T-cell (primary cell): ENCODE measurements around the gene LBR. TPM values are rescaled to one million over a fixed set of nuclear protein-coding genes. Genes with fewer than 3 reads are reported as not detected.
"Not testable (repeated sequence)": the region's sequence is repeated elsewhere in the genome, so short reads cannot be mapped to it uniquely, and the experiment has no call there.

Experiments used
- ATAC-seq, 4 experiments: fragments of 200-7000 bp in 3 of 4; fragments of 150-1000 bp in 1 of 4; cut with Tn5 transposase; replicated peaks in 1 of 4; 1 replicate in 3 of 4; 2 replicates in 1 of 4; pipeline ENCODE4 v1.10.0; 2021; ENCODE audit warnings: moderate library complexity in 3 of 4, mild to moderate bottlenecking in 2 of 4, moderate number of reproducible peaks in 1 of 4
- CTCF ChIA-PET, 2 donors: fragments of 300-600 bp; sonication (Branson Sonifier 250); formaldehyde crosslinking; loops; one replicate each; lab custom pipeline; 2022; ENCODE audit warnings: antibody characterized with exemption in 2 of 2; lab: Charles Lee
- POLR2A ChIA-PET, 2 donors: fragments of 300-600 bp; sonication (Branson Sonifier 250); formaldehyde crosslinking; loops; one replicate each; lab custom pipeline; 2022; ENCODE audit warnings: antibody characterized with exemption in 2 of 2; lab: Charles Lee
- DNase-seq, 35 experiments: peaks; one replicate each; pipeline versions ENCODE4 v3.0.0 to v3.0.0-alpha.2; 2013 to 2023
- H3K27ac ChIP-seq: one replicate; pipeline ENCODE4 v1.5.1; 2013; ENCODE audit warnings: low read length
- H3K27me3 ChIP-seq, 2 experiments: replicated peaks in 1 of 2; 1 replicate in 1 of 2; 2 replicates in 1 of 2; pipeline versions ENCODE4 v1.6.1 to v1.7.0; 2013; ENCODE audit warnings: low read length in 1 of 2, mixed read lengths in 1 of 2; ENCODE audit not compliant: control insufficient read depth in 2 of 2, insufficient read depth in 2 of 2; ENCODE audit errors: extremely low read depth in 1 of 2
- H3K36me3 ChIP-seq, 2 donors: 1 replicate in 1 of 2; 2 replicates in 1 of 2; pipeline versions ENCODE4 v1.6.1 to v1.7.0; 2013; ENCODE audit warnings: low read length in 1 of 2; ENCODE audit not compliant: control insufficient read depth in 2 of 2, insufficient read depth in 1 of 2; ENCODE audit errors: extremely low read depth in 1 of 2
- H3K4me1 ChIP-seq, 2 experiments: 1 replicate in 1 of 2; 2 replicates in 1 of 2; pipeline versions ENCODE4 v1.6.1 to v1.7.0; 2013; ENCODE audit warnings: low read length in 2 of 2, mixed read lengths in 1 of 2; ENCODE audit not compliant: insufficient read depth in 2 of 2, control insufficient read depth in 1 of 2; ENCODE audit errors: extremely low read depth in 1 of 2
- H3K4me3 ChIP-seq, 2 donors: 1 replicate in 1 of 2; 2 replicates in 1 of 2; pipeline versions ENCODE4 v1.5.1 to v1.7.0; 2013; ENCODE audit warnings: mild to moderate bottlenecking in 2 of 2, low read length in 1 of 2, moderate library complexity in 1 of 2; ENCODE audit not compliant: control insufficient read depth in 1 of 2; ENCODE audit errors: extremely low read depth in 1 of 2
- H3K9me3 ChIP-seq: 2 replicates; pipeline ENCODE4 v1.7.0; 2013
- H3K27ac Mint-ChIP-seq, 2 donors: one replicate each; pipeline ENCODE4 v1.8.0; 2020 to 2021; ENCODE audit warnings: mild to moderate bottlenecking in 2 of 2, mixed read lengths in 2 of 2
- H3K27me3 Mint-ChIP-seq, 2 donors: one replicate each; pipeline ENCODE4 v1.8.0; 2021 to 2022; ENCODE audit warnings: mixed read lengths in 2 of 2
- H3K36me3 Mint-ChIP-seq: one replicate; pipeline ENCODE4 v1.8.0; 2021; ENCODE audit warnings: mixed read lengths
- H3K4me1 Mint-ChIP-seq, 3 donors: one replicate each; pipeline ENCODE4 v1.8.0; 2020 to 2022; ENCODE audit warnings: mixed read lengths in 3 of 3, mild to moderate bottlenecking in 1 of 3
- H3K4me3 Mint-ChIP-seq, 3 donors: one replicate each; pipeline ENCODE4 v1.8.0; 2020 to 2022; ENCODE audit warnings: mild to moderate bottlenecking in 3 of 3, mixed read lengths in 3 of 3, moderate library complexity in 3 of 3
- H3K9me3 Mint-ChIP-seq, 3 donors: one replicate each; pipeline ENCODE4 v1.8.0; 2020 to 2022; ENCODE audit warnings: mixed read lengths in 3 of 3
- WGBS: methylation state at CpG from one replicate; pipeline ENCODE4 v1.1.5; 2013; ENCODE audit warnings: missing lambda C conversion rate; ENCODE audit not compliant: insufficient coverage; 5-methylcytosine and 5-hydroxymethylcytosine counted together
- total RNA-seq, 35 experiments: library from RNA in 6 of 35; stranded (reverse) in 6 of 35; fragments of 120-200 nt in 1 of 35; gene quantifications; one replicate each; pipeline versions ENCODE4 v1.2.1 to v1.2.4 and lab custom pipeline; 2013 to 2026

LBR gene
- total RNA-seq, 5 donors from 2014 or later (not counting 1 experiment from before 2014, with no cell fraction given): 105 to 142 (median 118) TPM

GRCh38 chr1:225474439-225474985 is 46.7 kb upstream of the LBR start:
- Histone ChIP-seq H3K4me1 (peaks cover 14 to 51% of the 10 kb centered on the region in 2 experiments), H3K9me3 (no peaks in the 10 kb centered on the region), H3K4me3 (no peak overlapping the region), H3K36me3 (no peaks in the 10 kb centered on the region), H3K27me3 (no peaks in the 10 kb centered on the region), H3K27ac (no peak overlapping the region)
- ATAC-seq (no peak), DNase-seq (no peak)
- POLR2A ChIA-PET: no interaction called here
- Mint-ChIP-seq H3K9me3 (no peaks in the 10 kb centered on the region), H3K4me3 (peak overlapping the region in 2 of 3 donors; percentile 9 to 80), H3K27me3 (no peaks in the 10 kb centered on the region), H3K27ac (peak overlapping the region; percentile 48 to 62), H3K4me1 (peaks cover 39 to 52% (median 43%) of the 10 kb centered on the region in 3 donors), H3K36me3 (no peaks in the 10 kb centered on the region)
- CTCF ChIA-PET: interaction anchor here (0.5 to 1.6 kb wide), 10 partner anchors 11 to 696 kb away, joined by 3 to 7 read pairs (median 4); partner anchors contain the start of gene SRP9 (in 1 of the 2)
- WGBS: 46% methylated on average over 7 of the region's 13 CpGs

DNA sequence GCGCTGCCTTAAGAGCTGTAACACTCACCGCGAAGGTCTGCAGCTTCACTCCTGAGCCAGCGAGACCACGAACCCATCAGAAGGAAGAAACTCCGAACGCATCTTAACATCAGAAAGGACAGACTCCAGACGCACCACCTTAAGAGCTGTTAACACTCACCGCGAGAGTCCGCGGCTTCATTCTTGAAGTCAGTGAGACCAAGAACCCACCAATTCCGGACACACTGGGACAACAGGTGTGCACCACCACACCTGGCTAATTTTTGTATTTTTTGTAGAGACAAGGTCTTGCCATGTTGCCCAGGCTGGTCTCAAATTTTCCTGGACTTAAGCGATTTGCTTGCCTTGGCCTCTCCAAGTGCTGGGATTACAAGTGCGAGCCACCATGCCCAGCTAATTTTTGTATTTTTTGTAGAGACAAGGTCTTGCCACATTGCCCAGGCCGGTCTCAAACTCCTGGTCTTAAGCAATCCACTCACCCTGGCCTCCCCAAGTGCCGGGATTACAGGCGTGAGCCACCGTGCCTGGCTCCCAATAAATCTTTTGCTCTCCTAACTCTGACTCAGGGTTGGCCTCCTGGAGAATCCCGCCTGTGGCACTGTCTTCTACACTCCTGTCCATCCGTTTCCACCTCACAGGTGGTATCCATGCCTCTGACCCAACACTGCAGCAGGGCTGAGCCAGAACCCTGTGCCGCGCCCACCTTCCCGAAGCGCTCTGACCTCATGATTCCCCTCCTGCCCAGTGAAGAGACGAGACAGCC is 46.0 kb upstream of the LBR start:
- H3K27ac Mint-ChIP-seq: peak overlapping the region; percentile 62 to 68
- ATAC-seq, H3K9me3 Mint-ChIP-seq, H3K27me3 ChIP-seq, H3K27ac ChIP-seq, H3K36me3 ChIP-seq, H3K9me3 ChIP-seq, H3K36me3 Mint-ChIP-seq, H3K27me3 Mint-ChIP-seq, H3K4me3 ChIP-seq: not testable (repeated sequence)
- peak overlapping the region in 2 of 3 donors; percentile 45 to 80 for H3K4me3 Mint-ChIP-seq
- ChIA-PET CTCF (interaction anchor here (0.5 to 1.6 kb wide), 12 partner anchors 8 to 520 kb away, joined by 3 to 13 read pairs (median 4); partner anchors contain the start of gene SRP9 (in 1 of the 2)), POLR2A (interaction anchor here in 1 of 2 donors (0.6 kb wide), 2 partner anchors 220 to 445 kb away, joined by 6 to 10 read pairs; no protein-coding TSS in a partner anchor)
- peaks cover 14 to 57% of the 10 kb centered on the region in 2 experiments for H3K4me1 ChIP-seq
- whole genome bisulfite sequencing: 77% methylated on average over 23 of the region's 26 CpGs
- peak in 1 of 35 experiments; percentile 18 for DNase-seq
- peaks cover 42 to 55% (median 47%) of the 10 kb centered on the region in 3 donors for H3K4me1 Mint-ChIP-seq

- H3K36me3 Mint-ChIP-seq, H3K4me3 ChIP-seq, H3K9me3 ChIP-seq, H3K9me3 Mint-ChIP-seq, H3K27me3 ChIP-seq, H3K27ac ChIP-seq, H3K36me3 ChIP-seq, ATAC-seq, H3K27me3 Mint-ChIP-seq: not testable (repeated sequence)
- CTCF ChIA-PET: interaction anchor here (0.5 to 1.5 kb wide), 8 partner anchors 9 to 515 kb away, joined by 3 to 13 read pairs (median 4); no protein-coding TSS in a partner anchor
- Mint-ChIP-seq H3K4me3 (peak overlapping the region in 2 of 3 donors; percentile 45 to 80), H3K4me1 (peaks cover 47 to 60% (median 51%) of the 10 kb centered on the region in 3 donors), H3K27ac (peak overlapping the region; percentile 32 to 68)
- H3K4me1 ChIP-seq: peaks cover 20 to 62% of the 10 kb centered on the region in 2 experiments
- DNase-seq: peak in 11 of 35 experiments; percentile 18 to 51 (median 36)
- 33% methylated on average over 2 of the region's 8 CpGs for WGBS
- POLR2A ChIA-PET: interaction anchor here in 1 of 2 donors (0.6 kb wide), 1 partner anchor 221 kb away, joined by 10 read pairs; no protein-coding TSS in a partner anchor
Observed at GRCh38 chr1:225473266-225473665, 45.4 kb upstream of the LBR start.

- no peaks in the 10 kb centered on the region for H3K27me3 Mint-ChIP-seq
- POLR2A ChIA-PET: no interaction called here
- Histone ChIP-seq H3K27ac (no peak overlapping the region), H3K27me3 (no peaks in the 10 kb centered on the region), H3K4me1 (peaks cover 18 to 64% of the 10 kb centered on the region in 2 experiments), H3K9me3 (no peaks in the 10 kb centered on the region), H3K4me3 (no peak overlapping the region), H3K36me3 (no peaks in the 10 kb centered on the region)
- 85% methylated on average over 28 of the region's 29 CpGs for WGBS
- H3K27ac Mint-ChIP-seq: peak overlapping the region in 1 of 2 donors; percentile 35
- CTCF ChIA-PET: no interaction called here
- DNase-seq: peak in 1 of 35 experiments; percentile 24
- H3K36me3 Mint-ChIP-seq: no peaks in the 10 kb centered on the region
- ATAC-seq: no peak
- no peaks in the 10 kb centered on the region for H3K9me3 Mint-ChIP-seq
- H3K4me3 Mint-ChIP-seq: no peak overlapping the region
- peaks cover 40 to 55% (median 50%) of the 10 kb centered on the region in 3 donors for H3K4me1 Mint-ChIP-seq
Observed at GRCh38 chr1:225471453-225472301, 43.8 kb upstream of the LBR start.

DNA sequence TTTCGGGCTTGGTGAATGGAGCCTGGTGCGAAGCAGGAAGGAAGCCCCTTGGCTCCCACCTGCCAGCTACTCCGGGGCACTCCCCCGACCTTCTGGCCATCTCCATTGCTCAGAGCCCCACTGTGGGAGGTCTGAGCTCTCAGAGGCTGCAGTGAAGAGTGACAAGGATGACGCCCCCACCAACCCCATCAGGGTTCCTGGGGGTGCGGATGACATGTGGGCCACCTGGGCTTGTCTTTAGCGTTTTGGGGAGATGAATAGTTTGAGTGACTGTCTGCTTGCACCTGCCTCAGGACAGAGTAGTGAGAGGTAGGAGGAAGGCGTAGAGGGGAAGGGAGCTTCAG is 43.2 kb upstream of the LBR start:
- no peak overlapping the region for H3K27ac ChIP-seq
- peak overlapping the region in 1 of 2 donors; percentile 35 for H3K27ac Mint-ChIP-seq
- no peak overlapping the region for H3K4me3 Mint-ChIP-seq
- H3K9me3 Mint-ChIP-seq: no peaks in the 10 kb centered on the region
- no peaks in the 10 kb centered on the region for H3K27me3 Mint-ChIP-seq
- H3K4me1 ChIP-seq: peaks cover 14 to 62% of the 10 kb centered on the region in 2 experiments
- H3K27me3 ChIP-seq: no peaks in the 10 kb centered on the region
- H3K4me1 Mint-ChIP-seq: peaks cover 37 to 53% (median 50%) of the 10 kb centered on the region in 3 donors
- H3K9me3 ChIP-seq: no peaks in the 10 kb centered on the region
- no peaks in the 10 kb centered on the region for H3K36me3 Mint-ChIP-seq
- WGBS: 73% methylated on average over 5 of the region's 8 CpGs
- no peak for ATAC-seq
- H3K36me3 ChIP-seq: no peaks in the 10 kb centered on the region
- H3K4me3 ChIP-seq: no peak overlapping the region
- POLR2A ChIA-PET: no interaction called here
- peak in 1 of 35 experiments; percentile 20 for DNase-seq
- CTCF ChIA-PET: no interaction called here
